Immature natural killer cell (primary cell): ENCODE results near the gene PLCH1. TPM values are rescaled to one million over a fixed set of nuclear protein-coding genes. Genes with fewer than 3 reads are reported as not detected.

ENCODE experiments used
- DNase-seq, 3 donors: peaks; one replicate each; pipeline ENCODE4 v3.0.0; 2022; ENCODE audit warnings: mixed read lengths in 1 of 3
- H3K27ac Mint-ChIP-seq, 6 donors: one replicate each; pipeline ENCODE4 v1.8.0; 2020; ENCODE audit warnings: mixed read lengths in 6 of 6, mild to moderate bottlenecking in 5 of 6, inconsistent platforms in 4 of 6, moderate library complexity in 3 of 6
- H3K27me3 Mint-ChIP-seq, 3 donors: one replicate each; pipeline ENCODE4 v1.8.0; 2020 to 2021; ENCODE audit warnings: low read depth in 3 of 3, mild to moderate bottlenecking in 3 of 3, mixed read lengths in 3 of 3, moderate library complexity in 3 of 3, inconsistent platforms in 1 of 3
- H3K36me3 Mint-ChIP-seq, 3 donors: one replicate each; pipeline ENCODE4 v1.8.0; 2020; ENCODE audit warnings: mixed read lengths in 3 of 3, inconsistent platforms in 2 of 3, mild to moderate bottlenecking in 2 of 3
- H3K4me1 Mint-ChIP-seq, 2 donors: one replicate each; pipeline ENCODE4 v1.8.0; 2020; ENCODE audit warnings: inconsistent platforms in 2 of 2, mild to moderate bottlenecking in 2 of 2, mixed read lengths in 2 of 2, moderate library complexity in 1 of 2
- H3K4me3 Mint-ChIP-seq, 5 donors: one replicate each; pipeline ENCODE4 v1.8.0; 2020; ENCODE audit warnings: mild to moderate bottlenecking in 5 of 5, mixed read lengths in 5 of 5, inconsistent platforms in 3 of 5, moderate library complexity in 3 of 5
- H3K9me3 Mint-ChIP-seq, 6 donors: one replicate each; pipeline ENCODE4 v1.8.0; 2020; ENCODE audit warnings: mild to moderate bottlenecking in 6 of 6, mixed read lengths in 6 of 6, inconsistent platforms in 4 of 6, moderate library complexity in 3 of 6
- polyA plus RNA-seq, 3 donors: library from polyadenylated mRNA; unstranded; fragments of 300-500 nt; fragmentation: Illumina TruSeq; gene quantifications; one replicate each; pipeline ENCODE4 v1.2.3, GENCODE V29; 2021

Gene PLCH1
- polyA plus RNA-seq, 3 donors from 2014 or later: 0.11 TPM; not detected in 2

- no peak for DNase-seq
- Mint-ChIP-seq H3K9me3 (peaks cover 0 to 6% (median 0%) of the 10 kb centered on the region in 6 donors), H3K36me3 (no peaks in the 10 kb centered on the region), H3K27me3 (no peaks in the 10 kb centered on the region), H3K4me3 (no peak overlapping the region), H3K4me1 (peaks cover 0 to 7% of the 10 kb centered on the region in 2 donors), H3K27ac (no peak overlapping the region)
Measured at GRCh38 chr3:155495387-155495786, 249.5 kb downstream of the PLCH1 start.

- H3K36me3 Mint-ChIP-seq: no peaks in the 10 kb centered on the region
- no peak overlapping the region for H3K27ac Mint-ChIP-seq
- H3K4me3 Mint-ChIP-seq: no peak overlapping the region
- H3K4me1 Mint-ChIP-seq: peaks cover 0 to 7% of the 10 kb centered on the region in 2 donors
- peaks cover 0 to 6% (median 0%) of the 10 kb centered on the region in 6 donors for H3K9me3 Mint-ChIP-seq
- no peak for DNase-seq
- H3K27me3 Mint-ChIP-seq: no peaks in the 10 kb centered on the region
Measured at GRCh38 chr3:155494332-155494731, 250.5 kb downstream of the PLCH1 start.

- no peaks in the 10 kb centered on the region for H3K36me3 Mint-ChIP-seq
- H3K27me3 Mint-ChIP-seq: no peaks in the 10 kb centered on the region
- no peak overlapping the region for H3K4me3 Mint-ChIP-seq
- H3K4me1 Mint-ChIP-seq: peaks cover 0 to 7% of the 10 kb centered on the region in 2 donors
- H3K9me3 Mint-ChIP-seq: peaks cover 0 to 6% (median 0%) of the 10 kb centered on the region in 6 donors
- DNase-seq: no peak
- no peak overlapping the region for H3K27ac Mint-ChIP-seq
Measured at GRCh38 chr3:155492841-155493240, 252.0 kb downstream of the PLCH1 start.

GRCh38 chr3:155491696-155492095, 253.2 kb downstream of the PLCH1 start:
- Mint-ChIP-seq H3K9me3 (peaks cover 0 to 6% (median 0%) of the 10 kb centered on the region in 6 donors), H3K36me3 (no peaks in the 10 kb centered on the region), H3K27ac (no peak overlapping the region), H3K4me3 (no peak overlapping the region), H3K4me1 (peaks cover 0 to 7% of the 10 kb centered on the region in 2 donors), H3K27me3 (no peaks in the 10 kb centered on the region)
- DNase-seq: no peak

- Mint-ChIP-seq H3K27me3 (no peaks in the 10 kb centered on the region), H3K36me3 (no peaks in the 10 kb centered on the region), H3K9me3 (peaks cover 0 to 6% (median 0%) of the 10 kb centered on the region in 6 donors), H3K4me1 (no peaks in the 10 kb centered on the region), H3K4me3 (no peak overlapping the region), H3K27ac (no peak overlapping the region)
- no peak for DNase-seq
Measured at GRCh38 chr3:155488671-155489070, 256.2 kb downstream of the PLCH1 start.

GRCh38 chr3:155485897-155486296, 259.0 kb downstream of the PLCH1 start:
- no peaks in the 10 kb centered on the region for H3K36me3 Mint-ChIP-seq
- no peak for DNase-seq
- H3K4me1 Mint-ChIP-seq: no peaks in the 10 kb centered on the region

GRCh38 chr3:155481591-155481990, 263.3 kb downstream of the PLCH1 start:
- H3K36me3 Mint-ChIP-seq: no peaks in the 10 kb centered on the region
- H3K9me3 Mint-ChIP-seq: peaks cover 0 to 7% (median 0%) of the 10 kb centered on the region in 6 donors
- no peak for DNase-seq
- H3K27ac Mint-ChIP-seq: no peak overlapping the region
- H3K27me3 Mint-ChIP-seq: no peaks in the 10 kb centered on the region
- H3K4me3 Mint-ChIP-seq: no peak overlapping the region
- H3K4me1 Mint-ChIP-seq: no peaks in the 10 kb centered on the region

More at GRCh38 chr3:155485897-155486296, 259.0 kb downstream of the PLCH1 start:
- H3K27ac Mint-ChIP-seq: no peak overlapping the region
- H3K4me3 Mint-ChIP-seq: no peak overlapping the region
- H3K27me3 Mint-ChIP-seq: no peaks in the 10 kb centered on the region
- no peaks in the 10 kb centered on the region for H3K9me3 Mint-ChIP-seq

GRCh38 chr3:155481089-155481488, 263.8 kb downstream of the PLCH1 start:
- Mint-ChIP-seq H3K36me3 (no peaks in the 10 kb centered on the region), H3K27me3 (no peaks in the 10 kb centered on the region), H3K27ac (no peak overlapping the region), H3K9me3 (peaks cover 0 to 7% (median 0%) of the 10 kb centered on the region in 6 donors), H3K4me3 (no peak overlapping the region), H3K4me1 (no peaks in the 10 kb centered on the region)
- no peak for DNase-seq

- Mint-ChIP-seq H3K36me3 (peaks cover 0 to 14% (median 0%) of the 10 kb centered on the region in 3 donors), H3K4me1 (no peaks in the 10 kb centered on the region), H3K27ac (no peak overlapping the region), H3K4me3 (no peak overlapping the region), H3K27me3 (peaks cover 0 to 2% (median 1%) of the 10 kb centered on the region in 3 donors), H3K9me3 (peaks cover 6 to 23% (median 14%) of the 10 kb centered on the region in 6 donors)
- DNase-seq: no peak
Measured at GRCh38 chr3:155465664-155466063, 279.2 kb downstream of the PLCH1 start.

GRCh38 chr3:155462672-155463071, 282.2 kb downstream of the PLCH1 start:
- Mint-ChIP-seq H3K9me3 (peaks cover 0 to 9% (median 5%) of the 10 kb centered on the region in 6 donors), H3K36me3 (peaks cover 0 to 5% (median 0%) of the 10 kb centered on the region in 3 donors), H3K27ac (no peak overlapping the region), H3K27me3 (peaks cover 0 to 2% (median 1%) of the 10 kb centered on the region in 3 donors), H3K4me1 (no peaks in the 10 kb centered on the region), H3K4me3 (no peak overlapping the region)
- no peak for DNase-seq

- Mint-ChIP-seq H3K27me3 (peaks cover 0 to 2% (median 0%) of the 10 kb centered on the region in 3 donors), H3K4me3 (no peak overlapping the region), H3K27ac (no peak overlapping the region), H3K36me3 (no peaks in the 10 kb centered on the region), H3K9me3 (peaks cover 0 to 1% (median 0%) of the 10 kb centered on the region in 6 donors), H3K4me1 (no peaks in the 10 kb centered on the region)
- DNase-seq: no peak
Measured at GRCh38 chr3:155457591-155457990, 287.3 kb downstream of the PLCH1 start.

GRCh38 chr3:155455765-155456164, 289.1 kb downstream of the PLCH1 start:
- Mint-ChIP-seq H3K27ac (no peak overlapping the region), H3K36me3 (no peaks in the 10 kb centered on the region), H3K27me3 (peaks cover 0 to 2% (median 0%) of the 10 kb centered on the region in 3 donors), H3K4me1 (no peaks in the 10 kb centered on the region), H3K4me3 (no peak overlapping the region), H3K9me3 (peaks cover 0 to 1% (median 0%) of the 10 kb centered on the region in 6 donors)
- no peak for DNase-seq

GRCh38 chr3:155453512-155453911, 291.4 kb downstream of the PLCH1 start:
- Mint-ChIP-seq H3K4me3 (no peak overlapping the region), H3K27me3 (peaks cover 0 to 2% (median 0%) of the 10 kb centered on the region in 3 donors), H3K9me3 (peaks cover 0 to 3% (median 0%) of the 10 kb centered on the region in 6 donors), H3K27ac (no peak overlapping the region), H3K4me1 (no peaks in the 10 kb centered on the region), H3K36me3 (no peaks in the 10 kb centered on the region)
- no peak for DNase-seq

- DNase-seq: no peak
- H3K9me3 Mint-ChIP-seq: peaks cover 0 to 2% (median 0%) of the 10 kb centered on the region in 6 donors
- H3K36me3 Mint-ChIP-seq: no peaks in the 10 kb centered on the region
- H3K27me3 Mint-ChIP-seq: peaks cover 0 to 3% (median 2%) of the 10 kb centered on the region in 3 donors
- H3K27ac Mint-ChIP-seq: no peak overlapping the region
- no peaks in the 10 kb centered on the region for H3K4me1 Mint-ChIP-seq
- no peak overlapping the region for H3K4me3 Mint-ChIP-seq
Measured at GRCh38 chr3:155449613-155450267, 295.1 kb downstream of the PLCH1 start.

GRCh38 chr3:155448531-155448930, 296.3 kb downstream of the PLCH1 start:
- DNase-seq: no peak

More at GRCh38 chr3:155448531-155448930, 296.3 kb downstream of the PLCH1 start:
- Mint-ChIP-seq H3K4me1 (no peaks in the 10 kb centered on the region), H3K9me3 (peaks cover 0 to 2% (median 0%) of the 10 kb centered on the region in 6 donors), H3K4me3 (no peak overlapping the region), H3K27me3 (peaks cover 1 to 3% (median 2%) of the 10 kb centered on the region in 3 donors), H3K27ac (no peak overlapping the region), H3K36me3 (no peaks in the 10 kb centered on the region)
